Measurements from ENCODE around the gene RDH12. TPM values are rescaled to one million over a fixed set of nuclear protein-coding genes. Genes with fewer than 3 reads are reported as not detected.
A peak's percentile ranks its signal among the peaks of the same experiment; 100 is the strongest.

The RDH12 gene
- total RNA-seq, 1 experiment from 2014 or later = 0.38 TPM

GRCh38 chr14:67694791-67695393 is 6.8 kb upstream of the RDH12 start:
- intact Hi-C loops (cut with micrococcal nuclease; ENCODE audit: unreplicated experiment) = no loop called here
- TSS peak; percentile 100 for BruUV-seq (replicated peaks)

DNA sequence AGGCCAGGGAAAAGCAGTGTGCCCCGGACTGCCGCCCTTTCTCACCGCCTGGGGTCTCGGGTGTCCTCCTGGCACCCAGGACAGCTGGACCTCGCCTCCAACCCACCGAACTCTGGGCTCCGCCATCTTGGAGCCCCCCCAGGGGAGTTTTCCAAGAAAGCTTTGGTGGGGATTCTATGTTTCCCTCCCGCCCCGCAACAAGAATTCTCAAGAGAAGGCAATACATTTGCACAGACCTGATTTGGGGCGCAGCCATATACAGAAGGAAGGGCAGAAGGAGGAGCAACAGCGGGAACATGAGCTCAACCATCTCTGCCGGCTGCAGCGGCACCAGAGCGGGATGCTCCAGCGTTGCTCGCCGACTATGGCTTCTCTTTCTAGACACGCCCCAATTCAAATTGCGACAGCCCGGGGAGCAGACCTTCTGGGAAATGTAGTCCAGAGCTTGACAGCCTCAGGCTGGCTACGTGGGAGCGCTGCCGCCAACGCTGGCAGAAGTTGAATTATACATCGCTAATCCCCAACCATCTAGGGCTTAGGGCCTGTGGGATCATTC is 6.2 kb upstream of the RDH12 start, which contains the start of gene RDH11:
Gene RDH11, minus strand, starts transcription at position 371 of the 556 bp plus-strand sequence. Its CDS starts 61 bp downstream, at position 310.
- BruUV-seq (replicated peaks) = no TSS peak
- Mint-ChIP-seq H3K9me3 (ENCODE audit: low read depth, unreplicated experiment) (no peaks in the 10 kb centered on the region), H3K27me3 (ENCODE audit: unreplicated experiment) (no peaks in the 10 kb centered on the region), H3K36me3 (ENCODE audit: insufficient read depth, unreplicated experiment) (peaks cover 20% of the 10 kb centered on the region), H3K27ac (ENCODE audit: unreplicated experiment) (peak within 1 kb of the TSS; percentile 87), H3K4me1 (ENCODE audit: low read depth, unreplicated experiment) (no peaks in the 10 kb centered on the region), H3K4me3 (ENCODE audit: low read depth, unreplicated experiment) (peak within 1 kb of the TSS; percentile 93)
- TF ChIP-seq CTCF (IDR thresholded peaks at IDR 0.05; ENCODE audit: unreplicated experiment) = no peak
- CTCF ChIA-PET = interaction anchor here (2.8 kb wide), 1 partner anchor 9 kb away, joined by 16 read pairs; no protein-coding TSS in a partner anchor
- intact Hi-C loops (cut with micrococcal nuclease; ENCODE audit: unreplicated experiment) = no loop called here
- DNase-seq = peak; percentile 87

More at GRCh38 chr14:67694791-67695393, 6.8 kb upstream of the RDH12 start:
- H3K4me3 Mint-ChIP-seq (ENCODE audit: low read depth, unreplicated experiment) = peak overlapping the region; percentile 93
- peak overlapping the region; percentile 87 for H3K27ac Mint-ChIP-seq (ENCODE audit: unreplicated experiment)
- H3K27me3 Mint-ChIP-seq (ENCODE audit: unreplicated experiment) = no peaks in the 10 kb centered on the region
- CTCF ChIA-PET = interaction anchor here (2.8 kb wide), 1 partner anchor 9 kb away, joined by 16 read pairs; no protein-coding TSS in a partner anchor
- H3K9me3 Mint-ChIP-seq (ENCODE audit: low read depth, unreplicated experiment) = no peaks in the 10 kb centered on the region
- peaks cover 25% of the 10 kb centered on the region for H3K36me3 Mint-ChIP-seq (ENCODE audit: insufficient read depth, unreplicated experiment)
- peak; percentile 82 for DNase-seq
- H3K4me1 Mint-ChIP-seq (ENCODE audit: low read depth, unreplicated experiment) = no peaks in the 10 kb centered on the region
- TF ChIP-seq CTCF (IDR thresholded peaks at IDR 0.05; ENCODE audit: unreplicated experiment) = no peak

DNA sequence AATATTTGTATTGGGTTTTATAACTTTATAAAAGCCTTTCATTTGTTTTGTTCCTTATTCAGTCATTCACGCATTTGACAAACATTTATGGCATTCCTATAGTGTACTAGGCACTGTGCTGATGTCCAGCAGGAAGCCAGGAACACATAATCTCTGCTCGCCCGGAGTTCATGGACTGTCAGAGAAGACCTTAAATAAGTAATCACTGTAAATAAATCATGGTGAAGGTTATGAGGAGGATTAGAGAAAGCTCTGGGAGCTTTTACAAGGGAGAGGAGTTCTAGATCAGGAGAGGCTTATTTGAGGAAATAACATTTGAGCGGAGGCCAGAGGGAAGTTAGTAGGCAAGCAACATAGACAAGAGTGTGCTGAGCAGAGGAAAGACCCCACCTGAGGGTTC is 4.7 kb upstream of the RDH12 start:
- Mint-ChIP-seq H3K4me3 (ENCODE audit: low read depth, unreplicated experiment) (no peak overlapping the region), H3K27me3 (ENCODE audit: unreplicated experiment) (no peaks in the 10 kb centered on the region), H3K9me3 (ENCODE audit: low read depth, unreplicated experiment) (no peaks in the 10 kb centered on the region), H3K4me1 (ENCODE audit: low read depth, unreplicated experiment) (no peaks in the 10 kb centered on the region), H3K27ac (ENCODE audit: unreplicated experiment) (no peak overlapping the region), H3K36me3 (ENCODE audit: insufficient read depth, unreplicated experiment) (peaks cover 15% of the 10 kb centered on the region)
- CTCF ChIA-PET = no interaction called here
- BruUV-seq (replicated peaks) = no TSS peak
- intact Hi-C loops (cut with micrococcal nuclease; ENCODE audit: unreplicated experiment) = no loop called here
- no peak for TF ChIP-seq CTCF (IDR thresholded peaks at IDR 0.05; ENCODE audit: unreplicated experiment)
- no peak for DNase-seq

DNA sequence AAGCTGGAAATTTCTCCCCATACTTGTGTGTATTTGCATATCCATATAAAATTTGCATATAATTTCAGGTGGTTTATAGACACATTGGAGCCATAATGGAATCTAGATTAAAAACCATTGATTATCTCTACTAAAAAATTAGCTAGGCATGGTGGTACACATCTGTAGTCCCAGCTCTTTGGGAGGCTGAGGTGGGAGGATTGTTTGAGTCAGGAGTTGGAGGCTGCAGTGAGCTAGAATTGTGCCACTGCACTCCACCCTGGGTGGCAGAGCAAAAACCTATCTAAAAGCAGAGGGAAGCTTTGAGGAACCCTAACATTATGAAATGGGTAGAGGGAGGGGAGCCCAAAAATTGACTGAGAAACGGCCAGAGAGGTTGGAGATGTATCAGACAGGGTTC is 3.5 kb upstream of the RDH12 start:
- Mint-ChIP-seq H3K27me3 (ENCODE audit: unreplicated experiment) (no peaks in the 10 kb centered on the region), H3K4me1 (ENCODE audit: low read depth, unreplicated experiment) (no peaks in the 10 kb centered on the region), H3K4me3 (ENCODE audit: low read depth, unreplicated experiment) (no peak overlapping the region), H3K36me3 (ENCODE audit: insufficient read depth, unreplicated experiment) (peaks cover 15% of the 10 kb centered on the region), H3K27ac (ENCODE audit: unreplicated experiment) (no peak overlapping the region), H3K9me3 (ENCODE audit: low read depth, unreplicated experiment) (no peaks in the 10 kb centered on the region)
- BruUV-seq (replicated peaks) = no TSS peak
- intact Hi-C loops (cut with micrococcal nuclease; ENCODE audit: unreplicated experiment) = no loop called here
- TF ChIP-seq CTCF (IDR thresholded peaks at IDR 0.05; ENCODE audit: unreplicated experiment) = no peak
- DNase-seq = no peak
- CTCF ChIA-PET = no interaction called here

Data from Calu3 (cell line).